ENCODE data around the gene CACNA1B. TPM values are rescaled to one million over a fixed set of nuclear protein-coding genes. Genes with fewer than 3 reads are reported as not detected.

The CACNA1B gene
- total and polyA plus RNA-seq, 4 donors = 0.01 to 0.20 (median 0.09) TPM; not detected in 1

- H3K9ac ChIP-seq (ENCODE audit: insufficient read depth in 1 of 2, low read length in 2 of 2) = no peak overlapping the region
- 81 to 89% methylated on average over 9 of the region's 9 CpGs for WGBS, 2 donors
- no peaks in the 10 kb centered on the region for H3K27me3 ChIP-seq (ENCODE audit: control insufficient read depth in 3 of 3, insufficient read depth in 3 of 3, low read length in 2 of 3)
- H3K27ac ChIP-seq (ENCODE audit: low read depth in 1 of 2, low read length in 1 of 2) = no peak overlapping the region
- TF ChIP-seq CTCF (IDR thresholded peaks at IDR 0.05; ENCODE audit: control extremely low read depth, extremely low read depth) = no peak
- ATAC-seq (ENCODE audit: insufficient read depth, low FRiP score) = no peak
- H3K4me1 ChIP-seq (ENCODE audit: control insufficient read depth in 5 of 5, insufficient read depth in 5 of 5, low read length in 5 of 5) = peaks cover 0 to 3% (median 0%) of the 10 kb centered on the region in 5 donors
- DNase-seq = peak in 1 of 3 donors; percentile 2
- H3K9me3 ChIP-seq (ENCODE audit: control insufficient read depth in 4 of 4, insufficient read depth in 3 of 4, low read length in 3 of 4) = peaks cover 0 to 3% (median 0%) of the 10 kb centered on the region in 4 donors
- no peak overlapping the region for H3K4me3 ChIP-seq
- H3K36me3 ChIP-seq (ENCODE audit: control insufficient read depth in 4 of 4, insufficient read depth in 4 of 4, low read length in 4 of 4) = no peaks in the 10 kb centered on the region
Observed at GRCh38 chr9:138063785-138064184, 186.2 kb downstream of the CACNA1B start.

- no peak overlapping the region for H3K27ac ChIP-seq (ENCODE audit: low read depth in 1 of 2, low read length in 1 of 2)
- no peak overlapping the region for H3K4me3 ChIP-seq
- DNase-seq = peak in 1 of 3 donors; percentile 5
- no peak overlapping the region for H3K9ac ChIP-seq (ENCODE audit: insufficient read depth in 1 of 2, low read length in 2 of 2)
- peaks cover 0 to 3% (median 0%) of the 10 kb centered on the region in 4 donors for H3K9me3 ChIP-seq (ENCODE audit: control insufficient read depth in 4 of 4, insufficient read depth in 3 of 4, low read length in 3 of 4)
- H3K36me3 ChIP-seq (ENCODE audit: control insufficient read depth in 4 of 4, insufficient read depth in 4 of 4, low read length in 4 of 4) = no peaks in the 10 kb centered on the region
- TF ChIP-seq CTCF (IDR thresholded peaks at IDR 0.05; ENCODE audit: control extremely low read depth, extremely low read depth) = no peak
- 83 to 90% methylated on average over 7 of the region's 7 CpGs for WGBS, 2 donors
- no peak for ATAC-seq (ENCODE audit: insufficient read depth, low FRiP score)
- H3K4me1 ChIP-seq (ENCODE audit: control insufficient read depth in 5 of 5, insufficient read depth in 5 of 5, low read length in 5 of 5) = peaks cover 0 to 3% (median 0%) of the 10 kb centered on the region in 5 donors
- H3K27me3 ChIP-seq (ENCODE audit: control insufficient read depth in 3 of 3, insufficient read depth in 3 of 3, low read length in 2 of 3) = no peaks in the 10 kb centered on the region
Observed at GRCh38 chr9:138064547-138064946, 187.0 kb downstream of the CACNA1B start.

- Histone ChIP-seq H3K27me3 (ENCODE audit: control insufficient read depth in 3 of 3, insufficient read depth in 3 of 3, low read length in 2 of 3) (no peaks in the 10 kb centered on the region), H3K9ac (ENCODE audit: insufficient read depth in 1 of 2, low read length in 2 of 2) (no peak overlapping the region), H3K27ac (ENCODE audit: low read depth in 1 of 2, low read length in 1 of 2) (no peak overlapping the region), H3K4me1 (ENCODE audit: control insufficient read depth in 5 of 5, insufficient read depth in 5 of 5, low read length in 5 of 5) (peaks cover 0 to 3% (median 0%) of the 10 kb centered on the region in 5 donors), H3K4me3 (no peak overlapping the region), H3K36me3 (ENCODE audit: control insufficient read depth in 4 of 4, insufficient read depth in 4 of 4, low read length in 4 of 4) (no peaks in the 10 kb centered on the region), H3K9me3 (ENCODE audit: control insufficient read depth in 4 of 4, insufficient read depth in 3 of 4, low read length in 3 of 4) (peaks cover 0 to 3% (median 0%) of the 10 kb centered on the region in 4 donors)
- WGBS, 2 donors = 78 to 87% methylated on average over 9 of the region's 9 CpGs
- no peak for TF ChIP-seq CTCF (IDR thresholded peaks at IDR 0.05; ENCODE audit: control extremely low read depth, extremely low read depth)
- no peak for DNase-seq
- ATAC-seq (ENCODE audit: insufficient read depth, low FRiP score) = no peak
Observed at GRCh38 chr9:138065287-138065686, 187.7 kb downstream of the CACNA1B start.

GRCh38 chr9:138066049-138066448 is 188.5 kb downstream of the CACNA1B start:
- Histone ChIP-seq H3K9ac (ENCODE audit: insufficient read depth in 1 of 2, low read length in 2 of 2) (no peak overlapping the region), H3K36me3 (ENCODE audit: control insufficient read depth in 4 of 4, insufficient read depth in 4 of 4, low read length in 4 of 4) (no peaks in the 10 kb centered on the region), H3K27me3 (ENCODE audit: control insufficient read depth in 3 of 3, insufficient read depth in 3 of 3, low read length in 2 of 3) (no peaks in the 10 kb centered on the region), H3K4me1 (ENCODE audit: control insufficient read depth in 5 of 5, insufficient read depth in 5 of 5, low read length in 5 of 5) (peaks cover 0 to 3% (median 0%) of the 10 kb centered on the region in 5 donors), H3K4me3 (no peak overlapping the region), H3K27ac (ENCODE audit: low read depth in 1 of 2, low read length in 1 of 2) (no peak overlapping the region), H3K9me3 (ENCODE audit: control insufficient read depth in 4 of 4, insufficient read depth in 3 of 4, low read length in 3 of 4) (no peaks in the 10 kb centered on the region)
- 67 to 78% methylated on average over 6 of the region's 6 CpGs for WGBS, 2 donors
- ATAC-seq (ENCODE audit: insufficient read depth, low FRiP score) (no peak), DNase-seq (no peak)
- TF ChIP-seq CTCF (IDR thresholded peaks at IDR 0.05; ENCODE audit: control extremely low read depth, extremely low read depth) = no peak

Data from lung (tissue), 12 donors.